Smooth muscle cell (in vitro differentiated cells): ENCODE results near the gene IMPDH2. TPM values are rescaled to one million over a fixed set of nuclear protein-coding genes. Genes with fewer than 3 reads are reported as not detected.

ENCODE experiments used
- DNase-seq: peaks from one replicate; lab custom pipeline; 2025; ENCODE audit not compliant: unreplicated experiment; lab: John Stamatoyannopoulos, UW
- H2AFZ ChIP-seq: fragments of 200-600 bp; sonication (generic); 2 replicates; pipeline ENCODE4 v1.6.0; 2016; ENCODE audit warnings: antibody characterized with exemption, low read depth, mild to moderate bottlenecking
- H3F3A ChIP-seq: fragments of 200-600 bp; sonication (generic); 2 replicates; pipeline ENCODE4 v1.6.0; 2017; ENCODE audit warnings: antibody characterized with exemption, low read depth
- H3K27ac ChIP-seq: fragments of 200-600 bp; sonication (generic); 2 replicates; pipeline ENCODE4 v1.5.1; 2016; ENCODE audit warnings: low read depth, mild to moderate bottlenecking
- H3K27me3 ChIP-seq: fragments of 200-600 bp; sonication (generic); 2 replicates; pipeline ENCODE4 v1.6.1; 2016; ENCODE audit warnings: low read depth, mild to moderate bottlenecking
- H3K36me3 ChIP-seq: fragments of 200-600 bp; sonication (generic); 2 replicates; pipeline ENCODE4 v1.5.1; 2016; ENCODE audit warnings: low read depth
- H3K4me1 ChIP-seq: fragments of 200-600 bp; sonication (generic); 2 replicates; pipeline ENCODE4 v1.5.1; 2016; ENCODE audit warnings: low read depth
- H3K4me2 ChIP-seq: fragments of 200-600 bp; sonication (generic); 2 replicates; pipeline ENCODE4 v1.6.0; 2016; ENCODE audit warnings: mild to moderate bottlenecking
- H3K4me3 ChIP-seq: fragments of 200-600 bp; sonication (generic); 2 replicates; pipeline ENCODE4 v1.5.1; 2016; ENCODE audit warnings: mild to moderate bottlenecking
- H3K79me2 ChIP-seq: fragments of 200-600 bp; sonication (generic); 2 replicates; pipeline ENCODE4 v1.6.0; 2016; ENCODE audit warnings: low read depth, mild to moderate bottlenecking
- H3K9ac ChIP-seq: fragments of 200-600 bp; sonication (generic); 2 replicates; pipeline ENCODE4 v1.6.0; 2016; ENCODE audit warnings: low read depth
- H3K9me3 ChIP-seq: fragments of 200-600 bp; sonication (generic); replicated peaks from 2 replicates; pipeline ENCODE4 v1.5.1; 2016; ENCODE audit warnings: low read depth
- H4K20me1 ChIP-seq: fragments of 200-600 bp; sonication (generic); 2 replicates; pipeline ENCODE4 v1.6.0; 2016; ENCODE audit warnings: low read depth
- CTCF ChIP-seq: fragments of 200-600 bp; sonication (generic); IDR thresholded peaks from 2 replicates; pipeline ENCODE4 v1.5.1; 2017; ENCODE audit warnings: borderline replicate concordance, mild to moderate bottlenecking, antibody characterized with exemption; ENCODE audit not compliant: insufficient read depth, poor library complexity, severe bottlenecking
- WGBS: methylation state at CpG from one replicate; pipeline ENCODE4 v1.1.7; 2016; ENCODE audit warnings: low lambda C conversion rate; 5-methylcytosine and 5-hydroxymethylcytosine counted together
- polyA plus RNA-seq: library from polyadenylated mRNA; unstranded; fragments of >200 nt; fragmentation: Nextera tagmentation; extraction: Ambion mirVana; gene quantifications from 2 replicates; pipeline ENCODE4 v1.2.1, GENCODE V29; 2016
- total RNA-seq: library from RNA; depleted of rRNA; stranded (reverse); fragments of >200 nt; gene quantifications from 2 replicates; pipeline ENCODE4 v1.2.3, GENCODE V29; 2014

IMPDH2 gene
- total and polyA plus RNA-seq, 2 experiments from 2014 or later, result 105 to 121 TPM

- Histone ChIP-seq H3K27ac (peak within 1 kb of the TSS; percentile 99), H3K4me2 (peak within 1 kb of the TSS; percentile 97), H3K4me3 (peak within 1 kb of the TSS; percentile 75), H3K36me3 (no peaks in the 10 kb centered on the region), H3F3A (peaks cover 26% of the 10 kb centered on the region), H3K4me1 (peaks cover 19% of the 10 kb centered on the region), H2AFZ (peak within 1 kb of the TSS; percentile 26), H4K20me1 (peaks cover 29% of the 10 kb centered on the region), H3K9me3 (no peaks in the 10 kb centered on the region), H3K9ac (peak within 1 kb of the TSS; percentile 19), H3K27me3 (no peaks in the 10 kb centered on the region), H3K79me2 (peaks cover 35% of the 10 kb centered on the region)
- no peak for DNase-seq
- WGBS, result 1% methylated on average over 84 of the region's 85 CpGs
- TF ChIP-seq CTCF, result no peak
Observed at GRCh38 chr3:49017971-49018706, 11.1 kb downstream of the IMPDH2 start, which contains the start of gene DALRD3. Gene DALRD3 (minus strand): TSS chr3:49018580. CDS start chr3:49018564, 16 bp downstream.

GRCh38 chr3:49017229-49017970, 11.8 kb downstream of the IMPDH2 start:
- H3K9ac ChIP-seq, result peak overlapping the region; percentile 19
- no peaks in the 10 kb centered on the region for H3K36me3 ChIP-seq
- H3K4me2 ChIP-seq, result peak overlapping the region; percentile 97
- no peak for TF ChIP-seq CTCF
- no peak for DNase-seq
- H3K4me3 ChIP-seq, result peak overlapping the region; percentile 75
- H3K27me3 ChIP-seq, result no peaks in the 10 kb centered on the region
- peaks cover 21% of the 10 kb centered on the region for H3F3A ChIP-seq
- WGBS, result 14% methylated on average over 23 of the region's 23 CpGs
- H3K4me1 ChIP-seq, result peaks cover 13% of the 10 kb centered on the region
- peaks cover 35% of the 10 kb centered on the region for H3K79me2 ChIP-seq
- no peak overlapping the region for H2AFZ ChIP-seq
- peaks cover 31% of the 10 kb centered on the region for H4K20me1 ChIP-seq
- H3K9me3 ChIP-seq, result no peaks in the 10 kb centered on the region
- H3K27ac ChIP-seq, result peak overlapping the region; percentile 71

- peak overlapping the region; percentile 97 for H3K4me2 ChIP-seq
Observed at GRCh38 chr3:49016414-49017228, 12.6 kb downstream of the IMPDH2 start.

More at GRCh38 chr3:49016414-49017228, 12.6 kb downstream of the IMPDH2 start:
- DNase-seq, result no peak
- no peaks in the 10 kb centered on the region for H3K27me3 ChIP-seq
- H2AFZ ChIP-seq, result no peak overlapping the region
- 89% methylated on average over 6 of the region's 6 CpGs for WGBS
- peaks cover 19% of the 10 kb centered on the region for H3F3A ChIP-seq
- peaks cover 39% of the 10 kb centered on the region for H4K20me1 ChIP-seq
- peak overlapping the region; percentile 75 for H3K4me3 ChIP-seq
- no peak overlapping the region for H3K9ac ChIP-seq
- H3K9me3 ChIP-seq, result no peaks in the 10 kb centered on the region
- peaks cover 41% of the 10 kb centered on the region for H3K79me2 ChIP-seq
- no peak overlapping the region for H3K27ac ChIP-seq
- TF ChIP-seq CTCF, result no peak
- no peaks in the 10 kb centered on the region for H3K36me3 ChIP-seq
- peaks cover 13% of the 10 kb centered on the region for H3K4me1 ChIP-seq
